Measurements from ENCODE around the gene GON4L.

DNA sequence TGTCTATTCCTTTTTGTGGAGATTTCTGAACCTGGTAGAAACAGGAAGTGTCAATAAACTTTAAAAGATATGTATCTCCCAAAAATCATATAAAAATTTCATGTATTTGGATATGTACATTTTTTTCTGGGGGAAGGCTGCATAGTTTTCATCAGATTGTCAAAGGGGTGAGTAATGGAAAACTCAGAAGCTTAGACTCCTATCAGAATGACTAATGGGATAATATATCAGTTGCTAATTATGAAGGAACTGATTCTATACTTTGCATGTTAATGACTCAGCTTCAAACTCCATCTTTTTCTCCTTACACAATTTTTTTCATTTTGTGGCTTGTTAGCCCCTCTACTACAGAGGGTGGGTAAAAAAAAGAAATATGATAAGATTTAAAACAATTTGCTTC lies 55.9 kb downstream of the GON4L start:
- TF ChIP-seq POLR2A (IDR thresholded peaks at IDR 0.05; ENCODE audit: low read length) (no peak), GATA1 (IDR thresholded peaks at IDR 0.05; ENCODE audit: low read depth, low read length) (no peak)

Data from erythroblast (primary cell).